CMK (cell line): ENCODE results near the gene CDR2.
"Not testable (repeated sequence)": the region's sequence is repeated elsewhere in the genome, so short reads cannot be mapped to it uniquely, and the experiment has no call there.

Source experiments
- DNase-seq: peaks from one replicate; pipeline ENCODE4 v3.0.0-alpha.2; 2010; ENCODE audit warnings: low read depth

Gene CDR2

GRCh38 chr16:22352723-22353122, 21.7 kb downstream of the CDR2 start:
- no peak for DNase-seq

- no peak for DNase-seq
These were observed 22.3 kb downstream of the CDR2 start for GRCh38 chr16:22352140-22352539.

GRCh38 chr16:22351017-22351416, 23.4 kb downstream of the CDR2 start:
- not testable (repeated sequence) for DNase-seq

GRCh38 chr16:22348291-22348690, 26.1 kb downstream of the CDR2 start:
- no peak for DNase-seq

GRCh38 chr16:22347100-22347820, 27.2 kb downstream of the CDR2 start:
- DNase-seq = no peak

GRCh38 chr16:22346483-22346882, 27.9 kb downstream of the CDR2 start:
- DNase-seq = no peak

GRCh38 chr16:22342082-22342481, 32.3 kb downstream of the CDR2 start:
- DNase-seq = no peak

GRCh38 chr16:22340945-22341344, 33.5 kb downstream of the CDR2 start:
- no peak for DNase-seq

GRCh38 chr16:22337849-22338635, 36.4 kb downstream of the CDR2 start:
- DNase-seq = no peak

- no peak for DNase-seq
These were observed 37.4 kb downstream of the CDR2 start for GRCh38 chr16:22337045-22337444.

- no peak for DNase-seq
These were observed 37.8 kb downstream of the CDR2 start for GRCh38 chr16:22336581-22336980.

GRCh38 chr16:22335668-22336246, 38.7 kb downstream of the CDR2 start:
- no peak for DNase-seq

- DNase-seq = no peak
These were observed 40.9 kb downstream of the CDR2 start for GRCh38 chr16:22333457-22333994.

- no peak for DNase-seq
These were observed 44.1 kb downstream of the CDR2 start for GRCh38 chr16:22330326-22330725.

GRCh38 chr16:22329199-22329695, 45.2 kb downstream of the CDR2 start:
- DNase-seq = no peak

- no peak for DNase-seq
These were observed 46.2 kb downstream of the CDR2 start for GRCh38 chr16:22328081-22328725.

- no peak for DNase-seq
These were observed 47.0 kb downstream of the CDR2 start for GRCh38 chr16:22327446-22327775.

- no peak for DNase-seq
These were observed 47.5 kb downstream of the CDR2 start for GRCh38 chr16:22326771-22327445.

- DNase-seq = no peak
These were observed 48.1 kb downstream of the CDR2 start for GRCh38 chr16:22326369-22326652.

GRCh38 chr16:22325598-22326368, 48.6 kb downstream of the CDR2 start:
- DNase-seq = no peak
